Calu3 (cell line): ENCODE measurements around the gene NEDD9. TPM values are rescaled to one million over a fixed set of nuclear protein-coding genes. Genes with fewer than 3 reads are reported as not detected.

Source experiments
- BruUV-seq: library from RNA; stranded (reverse); fragments of 400-500 nt; replicated peaks from 2 replicates; lab custom pipeline; 2021; lab: Mats Ljungman, UMichigan
- CTCF ChIA-PET: fragments of 300-600 bp; sonication (Branson Sonifier 250); formaldehyde crosslinking; loops from one replicate; lab custom pipeline; 2022; ENCODE audit warnings: antibody characterized with exemption; lab: Charles Lee
- DNase-seq: peaks from one replicate; pipeline ENCODE4 v3.0.0; 2022
- H3K27ac Mint-ChIP-seq: one replicate; pipeline ENCODE4 v1.8.0; 2022; ENCODE audit warnings: mixed read lengths; ENCODE audit not compliant: unreplicated experiment
- H3K27me3 Mint-ChIP-seq: one replicate; pipeline ENCODE4 v1.8.0; 2022; ENCODE audit warnings: mixed read lengths; ENCODE audit not compliant: unreplicated experiment
- H3K36me3 Mint-ChIP-seq: one replicate; pipeline ENCODE4 v1.8.0; 2022; ENCODE audit warnings: mild to moderate bottlenecking, moderate library complexity, mixed read lengths; ENCODE audit not compliant: insufficient read depth, unreplicated experiment
- H3K4me1 Mint-ChIP-seq: one replicate; pipeline ENCODE4 v1.8.0; 2022; ENCODE audit warnings: mild to moderate bottlenecking, low read depth, mixed read lengths; ENCODE audit not compliant: unreplicated experiment
- H3K4me3 Mint-ChIP-seq: one replicate; pipeline ENCODE4 v1.8.0; 2022; ENCODE audit warnings: mild to moderate bottlenecking, low read depth, moderate library complexity, mixed read lengths; ENCODE audit not compliant: unreplicated experiment
- H3K9me3 Mint-ChIP-seq: one replicate; pipeline ENCODE4 v1.8.0; 2022; ENCODE audit warnings: low read depth, mixed read lengths; ENCODE audit not compliant: unreplicated experiment
- CTCF ChIP-seq: fragments of 200-600 bp; IDR thresholded peaks from one replicate; pipeline ENCODE4 v1.8.0; 2022; ENCODE audit warnings: antibody characterized with exemption; ENCODE audit not compliant: unreplicated experiment
- intact Hi-C: fragments of 100-400 bp; cut with micrococcal nuclease; formaldehyde crosslinking; loops from one replicate; pipeline ENCODE4 v1.10.0; 2022; ENCODE audit not compliant: unreplicated experiment
- total RNA-seq: library from RNA; stranded (reverse); gene quantifications from 2 replicates; pipeline ENCODE4 v1.2.3, GENCODE V29; 2022

The NEDD9 gene
- total RNA-seq, 1 experiment from 2014 or later = 28.1 TPM

- BruUV-seq = no TSS peak
- TF ChIP-seq CTCF = no peak
- H3K27ac Mint-ChIP-seq = no peak overlapping the region
- no peaks in the 10 kb centered on the region for H3K36me3 Mint-ChIP-seq
- CTCF ChIA-PET = no interaction called here
- H3K9me3 Mint-ChIP-seq = peaks cover 2% of the 10 kb centered on the region
- DNase-seq = no peak
- H3K27me3 Mint-ChIP-seq = no peaks in the 10 kb centered on the region
- intact Hi-C loops = no loop called here
- H3K4me3 Mint-ChIP-seq = no peak overlapping the region
- peaks cover 21% of the 10 kb centered on the region for H3K4me1 Mint-ChIP-seq
These were observed 17.6 kb upstream of the NEDD9 start for GRCh38 chr6:11250108-11250507.

- Mint-ChIP-seq H3K4me1 (peaks cover 21% of the 10 kb centered on the region), H3K9me3 (peaks cover 2% of the 10 kb centered on the region), H3K27ac (no peak overlapping the region), H3K27me3 (no peaks in the 10 kb centered on the region), H3K4me3 (no peak overlapping the region), H3K36me3 (no peaks in the 10 kb centered on the region)
- DNase-seq = no peak
- no TSS peak for BruUV-seq
- CTCF ChIA-PET = no interaction called here
- TF ChIP-seq CTCF = no peak
- intact Hi-C loops = no loop called here
These were observed 16.7 kb upstream of the NEDD9 start for GRCh38 chr6:11248974-11249761.

- Mint-ChIP-seq H3K36me3 (no peaks in the 10 kb centered on the region), H3K9me3 (peaks cover 2% of the 10 kb centered on the region), H3K27me3 (no peaks in the 10 kb centered on the region), H3K4me3 (no peak overlapping the region), H3K4me1 (peaks cover 9% of the 10 kb centered on the region), H3K27ac (no peak overlapping the region)
- no TSS peak for BruUV-seq
- CTCF ChIA-PET = interaction anchor here (1.2 kb wide), 1 partner anchor 50 kb away, joined by 3 read pairs; no protein-coding TSS in a partner anchor
- DNase-seq = no peak
- no peak for TF ChIP-seq CTCF
- intact Hi-C loops = no loop called here
These were observed 14.3 kb upstream of the NEDD9 start for GRCh38 chr6:11246722-11247121.

GRCh38 chr6:11245381-11246256 is 13.2 kb upstream of the NEDD9 start:
- H3K9me3 Mint-ChIP-seq = peaks cover 2% of the 10 kb centered on the region
- no peak for DNase-seq
- intact Hi-C loops = no loop called here
- no peak overlapping the region for H3K4me3 Mint-ChIP-seq
- H3K36me3 Mint-ChIP-seq = no peaks in the 10 kb centered on the region
- H3K4me1 Mint-ChIP-seq = no peaks in the 10 kb centered on the region
- no peaks in the 10 kb centered on the region for H3K27me3 Mint-ChIP-seq
- no TSS peak for BruUV-seq
- CTCF ChIA-PET = interaction anchor here (0.7 to 1.2 kb wide), 2 partner anchors 42 to 51 kb away, joined by 3 read pairs; no protein-coding TSS in a partner anchor
- no peak for TF ChIP-seq CTCF
- no peak overlapping the region for H3K27ac Mint-ChIP-seq
